Stimulated activated CD8-positive, alpha-beta memory T cell treated with anti-CD3 and anti-CD28 coated beads, Interleukin-15, amount 100 ng/mL, for 24 hours (primary cell): ENCODE measurements around the gene PPP2R2C.

ENCODE experiments used
- DNase-seq: peaks from one replicate; pipeline ENCODE4 v3.0.0-alpha.2; 2020; ENCODE audit warnings: low read depth

Gene PPP2R2C

GRCh38 chr4:6469144-6469543 is 3.3 kb downstream of the PPP2R2C start:
- no peak for DNase-seq

DNA sequence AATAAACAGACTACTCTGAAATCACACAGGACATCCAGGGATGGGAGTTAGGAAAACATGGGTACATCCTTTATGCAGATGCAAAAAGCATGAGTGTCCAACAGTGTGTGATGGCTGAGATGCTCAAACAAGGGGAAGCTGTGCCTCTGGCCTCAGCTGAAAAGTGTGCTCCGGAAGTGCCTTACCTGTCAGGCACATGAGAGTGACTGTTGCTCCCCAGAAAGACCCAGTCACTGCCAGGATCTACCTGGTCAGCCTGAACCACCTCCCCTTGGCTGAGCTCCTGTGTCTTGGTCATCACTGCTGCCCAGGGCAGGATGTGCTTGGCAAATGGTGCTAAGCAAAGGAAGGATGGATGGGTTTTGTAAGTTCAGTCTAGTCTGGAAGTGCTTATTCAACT is 4.0 kb downstream of the PPP2R2C start:
- DNase-seq: no peak

DNA sequence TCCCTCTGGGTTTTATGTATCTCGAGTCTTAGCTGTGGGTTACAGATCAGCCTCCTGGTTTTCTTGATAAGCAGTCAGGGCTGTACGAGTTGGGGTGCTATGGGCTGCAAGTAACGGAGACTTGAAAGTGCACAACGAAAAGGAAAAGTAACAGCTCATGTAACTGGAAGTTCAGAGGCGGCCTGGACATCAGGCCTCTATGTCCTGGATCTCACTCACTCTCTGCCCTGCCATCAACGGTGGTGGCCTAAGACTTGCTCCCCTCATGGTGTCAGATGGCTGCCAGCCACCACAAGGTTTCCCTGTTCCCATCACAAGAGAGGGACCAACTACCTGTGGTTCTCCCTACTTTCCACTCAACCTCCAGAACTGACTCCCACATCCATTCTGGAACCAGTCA is 4.8 kb downstream of the PPP2R2C start:
- no peak for DNase-seq

- no peak for DNase-seq
Measured at GRCh38 chr4:6466756-6467381, 5.5 kb downstream of the PPP2R2C start.

DNA sequence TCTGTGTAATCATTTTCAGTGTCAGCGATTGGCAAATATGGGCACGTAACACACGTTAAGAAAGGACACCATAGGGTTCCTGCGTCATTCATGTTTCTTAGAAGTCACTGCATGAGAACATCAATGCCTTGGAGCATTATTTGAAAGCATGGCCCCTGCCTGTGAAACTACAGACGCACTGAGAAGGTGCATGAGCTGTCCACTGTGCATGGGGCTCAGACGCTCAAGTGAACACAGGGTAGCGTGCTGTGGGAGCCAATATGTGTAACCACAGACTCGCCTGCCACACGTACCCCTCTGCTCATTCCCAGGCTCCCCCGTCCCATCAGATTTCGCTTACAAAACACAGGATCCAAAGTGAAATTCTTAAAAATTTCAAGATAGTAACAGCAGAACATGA is 6.5 kb downstream of the PPP2R2C start:
- no peak for DNase-seq

DNA sequence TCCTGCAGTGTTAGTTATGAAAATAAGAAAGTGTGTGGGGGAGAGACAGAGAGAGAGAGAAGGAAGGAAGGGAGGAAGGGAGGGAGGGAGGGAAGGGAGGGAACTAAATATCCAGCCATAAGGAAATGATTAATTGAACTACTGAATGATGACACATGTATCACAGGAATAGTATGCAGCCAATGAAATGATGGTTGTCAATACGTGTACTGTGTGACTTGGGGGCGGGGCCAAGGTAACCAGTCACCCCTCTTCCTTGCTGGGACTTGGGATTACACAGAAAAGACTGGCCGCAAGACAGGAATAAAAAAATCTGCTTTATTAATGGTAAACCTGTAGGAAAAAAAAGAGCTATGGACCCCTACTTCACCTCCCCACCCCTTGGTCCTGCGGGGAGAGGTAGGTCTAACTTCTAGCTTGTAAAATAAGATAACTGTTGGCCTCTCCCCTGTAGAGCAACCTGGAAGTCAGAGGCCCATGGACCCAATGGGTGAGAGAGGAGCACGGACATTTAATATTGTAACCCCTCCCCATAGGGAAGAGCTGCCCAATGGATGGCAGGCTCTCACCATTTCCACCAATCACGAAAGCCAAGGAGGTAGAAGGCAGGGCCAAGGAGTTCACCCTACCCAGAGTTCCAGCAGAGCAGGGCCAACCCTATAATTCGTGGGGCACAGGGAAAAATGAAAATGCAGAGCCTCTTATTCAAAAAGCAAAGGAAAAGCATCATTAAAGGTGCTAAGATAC is 7.4 kb downstream of the PPP2R2C start:
- DNase-seq: no peak

- DNase-seq: no peak
Measured at GRCh38 chr4:6463311-6464289, 8.8 kb downstream of the PPP2R2C start.

GRCh38 chr4:6461301-6462165 is 10.9 kb downstream of the PPP2R2C start:
- no peak for DNase-seq

DNA sequence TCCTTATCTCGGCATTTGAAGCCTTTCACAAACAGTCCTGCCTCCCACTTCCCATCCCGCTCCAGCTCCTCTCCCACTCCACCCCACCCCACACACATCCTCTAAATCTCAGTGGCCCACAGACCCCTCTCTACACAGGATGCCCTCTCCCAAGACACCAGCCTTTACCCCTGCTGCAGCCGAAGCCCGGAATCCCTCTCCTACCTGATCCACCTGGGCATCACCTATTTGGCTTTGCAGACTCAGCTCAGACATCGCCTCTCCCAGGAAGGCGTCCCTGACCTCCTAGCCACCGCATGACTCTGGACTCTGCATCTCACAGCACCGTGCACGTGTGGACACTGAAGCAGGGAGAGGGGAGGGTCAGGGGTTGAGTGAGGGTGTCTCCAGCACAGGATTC is 11.5 kb downstream of the PPP2R2C start:
- no peak for DNase-seq

DNA sequence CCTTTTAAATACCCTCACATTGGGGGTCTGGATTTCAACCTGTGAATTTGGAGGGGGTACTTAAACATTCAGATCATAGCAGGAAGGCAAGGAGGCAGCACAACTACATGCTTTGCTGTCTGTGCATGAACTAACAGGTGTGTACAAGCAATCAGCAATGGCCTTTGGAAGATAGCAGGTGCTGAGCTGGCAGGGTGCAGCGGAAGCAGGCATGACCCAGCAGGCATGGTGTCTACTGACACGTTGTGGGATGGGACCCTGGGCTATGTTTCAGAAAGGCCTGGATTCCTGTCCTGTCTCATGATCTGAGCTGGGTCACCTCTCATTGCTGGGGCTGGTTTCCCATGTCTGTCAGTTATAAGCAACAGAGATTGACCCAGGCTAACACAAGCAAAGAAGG is 13.9 kb downstream of the PPP2R2C start:
- no peak for DNase-seq

- no peak for DNase-seq
Measured at GRCh38 chr4:6456450-6456849, 16.0 kb downstream of the PPP2R2C start.

GRCh38 chr4:6454112-6454910 is 18.1 kb downstream of the PPP2R2C start:
- DNase-seq: no peak

GRCh38 chr4:6453688-6453990 is 18.8 kb downstream of the PPP2R2C start:
- DNase-seq: no peak

DNA sequence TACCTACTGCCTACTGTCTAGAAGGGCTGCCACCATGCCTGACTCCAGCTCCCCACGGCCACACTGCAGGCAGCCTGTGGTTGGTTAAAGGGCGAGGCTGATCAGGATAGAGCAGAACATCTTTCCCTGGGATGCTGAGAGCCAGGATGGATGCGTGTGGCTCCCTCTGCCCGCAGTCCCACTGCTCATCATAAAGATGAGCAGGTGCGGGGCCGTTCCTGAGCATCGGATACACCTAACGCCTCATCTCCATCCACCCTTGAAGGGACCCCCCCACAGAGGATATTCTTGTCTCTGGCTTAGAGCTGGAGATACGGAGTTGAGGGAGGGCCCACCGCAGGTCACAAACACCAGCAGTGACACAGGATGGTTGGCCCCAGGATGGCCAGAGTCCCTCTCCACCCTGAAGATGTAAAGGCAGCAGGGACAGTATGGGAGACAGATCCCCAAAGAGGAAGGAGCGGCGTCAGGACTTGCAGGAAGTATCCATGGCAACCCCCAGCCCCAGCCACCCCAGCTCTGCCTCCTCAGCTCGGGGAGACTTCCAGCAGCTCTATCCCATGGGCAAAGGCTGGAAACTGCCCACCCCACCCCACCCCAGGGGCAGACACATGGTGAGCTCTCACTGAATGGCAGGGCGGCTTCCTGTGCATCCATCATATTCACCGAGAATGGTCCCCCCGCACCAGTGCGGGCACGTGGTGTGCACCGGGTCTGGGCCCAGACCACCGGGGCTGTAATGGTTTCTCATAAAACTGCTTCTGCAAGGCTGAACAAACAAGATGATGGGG is 19.3 kb downstream of the PPP2R2C start:
- DNase-seq: no peak

GRCh38 chr4:6452116-6452896 is 20.1 kb downstream of the PPP2R2C start:
- DNase-seq: no peak

DNA sequence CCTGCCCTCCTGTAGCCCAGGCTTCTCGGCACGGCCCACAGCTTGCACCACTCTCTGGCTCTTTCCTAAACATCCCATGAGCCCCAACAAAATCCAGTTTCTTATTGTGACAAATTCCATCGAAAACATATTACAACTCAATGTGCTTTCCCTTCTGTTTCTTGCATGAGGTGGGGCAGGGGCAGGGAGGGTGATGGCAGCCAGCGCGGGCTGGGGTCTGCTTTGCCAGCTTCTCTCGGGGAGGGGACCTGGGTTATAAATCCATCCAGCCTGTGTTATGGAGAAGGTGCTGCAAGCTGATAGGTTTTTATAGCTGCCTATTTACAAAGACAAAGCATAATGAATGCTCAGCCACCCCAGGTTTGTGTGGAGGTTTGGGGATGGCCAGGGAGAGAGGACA is 21.1 kb downstream of the PPP2R2C start:
- DNase-seq: no peak

DNA sequence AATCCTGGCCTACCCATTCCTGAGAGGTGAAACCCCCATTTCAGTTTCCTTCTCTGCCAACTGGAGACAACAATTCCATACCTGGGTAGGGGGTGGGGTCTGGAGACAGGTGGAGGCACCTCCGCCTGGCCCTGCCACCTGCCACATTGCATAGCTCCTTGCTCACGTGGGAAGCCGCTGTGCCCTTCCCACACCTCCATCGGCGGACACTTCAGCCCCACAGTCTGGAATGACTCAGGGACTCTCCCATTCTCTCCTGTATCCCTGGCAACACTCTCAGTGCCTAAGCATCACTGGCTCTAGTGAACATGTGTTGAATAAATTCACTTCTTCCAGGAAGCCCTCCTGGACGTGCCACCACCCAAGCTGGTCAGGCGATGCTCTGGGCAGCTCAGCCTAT is 21.7 kb downstream of the PPP2R2C start:
- no peak for DNase-seq

DNA sequence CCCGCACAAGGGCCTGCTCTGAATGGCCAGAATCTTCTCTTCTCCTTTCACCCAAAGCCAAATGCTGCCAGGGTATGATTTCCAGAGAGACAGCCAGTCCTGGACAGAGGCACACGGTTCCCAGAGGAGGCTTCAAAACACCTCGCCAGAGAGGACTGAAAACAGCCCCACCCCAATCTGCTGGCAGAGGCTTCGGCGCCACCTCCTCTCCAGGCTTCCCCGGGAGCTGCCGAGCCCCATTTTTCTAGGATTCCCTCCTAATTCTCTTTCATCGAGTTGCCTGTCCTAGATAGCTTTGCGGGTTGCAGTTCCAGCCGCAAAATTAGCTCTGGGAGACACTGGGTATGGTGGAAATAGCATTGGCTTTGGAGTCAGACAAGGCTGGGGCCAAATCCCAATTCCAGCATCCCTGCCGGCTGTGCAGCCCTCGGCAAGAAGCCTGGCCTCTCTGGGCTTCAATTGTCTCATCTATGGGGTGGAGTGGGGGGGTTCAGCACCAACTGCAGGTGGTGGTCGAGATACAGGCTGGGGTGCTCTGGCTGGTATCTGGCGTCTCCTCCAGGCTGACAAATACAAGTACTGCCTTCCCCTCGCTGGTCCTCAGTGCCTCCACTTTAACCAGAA is 22.6 kb downstream of the PPP2R2C start:
- no peak for DNase-seq

DNA sequence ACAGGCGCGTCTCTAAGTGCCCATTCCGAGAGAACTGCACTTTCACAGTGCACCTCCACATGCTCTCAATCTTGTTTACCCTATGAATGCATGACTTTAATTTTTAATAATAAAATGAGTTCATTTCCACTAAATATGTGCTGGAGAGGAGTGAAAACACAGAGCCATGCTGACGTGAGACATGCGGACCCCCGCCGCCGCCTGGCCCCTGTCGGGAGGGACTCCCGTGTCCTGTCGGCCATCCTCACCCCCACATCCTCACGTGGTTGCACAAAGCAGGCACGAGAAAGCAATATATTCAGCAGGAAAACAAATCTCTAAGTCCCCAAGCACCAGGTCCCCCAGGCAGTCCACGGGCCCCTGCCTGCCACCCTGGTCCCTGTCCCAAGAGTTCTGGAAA is 23.1 kb downstream of the PPP2R2C start:
- no peak for DNase-seq
